OCI-LY3 (cell line): ENCODE data around the gene DSN1.

Experiments
- H2AFZ ChIP-seq: fragments of 200-600, 300-600 bp; shearing (Covaris generic); 2 replicates; pipeline ENCODE4 v1.6.0; 2014; ENCODE audit warnings: antibody characterized with exemption, low read depth, low read length
- H3K27ac ChIP-seq: fragments of 200-600, 300-600 bp; sonication (generic); 2 replicates; pipeline ENCODE4 v1.5.1; 2014; ENCODE audit warnings: mild to moderate bottlenecking, low read length, moderate library complexity, mixed read lengths
- H3K27me3 ChIP-seq: fragments of 200-600, 300-600 bp; sonication (generic); 2 replicates; pipeline ENCODE4 v1.6.1; 2014; ENCODE audit warnings: low read depth, low read length, mixed read lengths
- H3K36me3 ChIP-seq: fragments of 200-600, 300-600 bp; sonication (generic); replicated peaks from 2 replicates; pipeline ENCODE3; 2014; ENCODE audit warnings: low read depth, low read length, mixed read lengths
- H3K4me1 ChIP-seq: fragments of 300-600, 200-600 bp; sonication (generic); 2 replicates; pipeline ENCODE4 v1.6.1; 2014; ENCODE audit warnings: low read length, mixed read lengths
- H3K4me2 ChIP-seq: fragments of 200-600, 300-600 bp; sonication (generic); 2 replicates; pipeline ENCODE4 v1.6.1; 2014; ENCODE audit warnings: low read length, mixed read lengths
- H3K4me3 ChIP-seq: fragments of 300-600, 200-600 bp; sonication (generic); 2 replicates; pipeline ENCODE4 v1.5.1; 2014; ENCODE audit warnings: antibody characterized with exemption, mild to moderate bottlenecking, low read length, moderate library complexity
- H3K79me2 ChIP-seq: fragments of 300-600, 200-600 bp; shearing (Covaris generic); 2 replicates; pipeline ENCODE4 v1.6.1; 2014; ENCODE audit warnings: mild to moderate bottlenecking, low read length, mixed read lengths
- H3K9ac ChIP-seq: fragments of 300-600, 200-600 bp; shearing (Covaris generic); 2 replicates; pipeline ENCODE4 v1.6.0; 2014; ENCODE audit warnings: mild to moderate bottlenecking, low read length, moderate library complexity
- H3K9me3 ChIP-seq: fragments of 200-600, 300-600 bp; shearing (Covaris generic); 2 replicates; pipeline ENCODE4 v1.6.1; 2014; ENCODE audit warnings: low read length, mixed read lengths; ENCODE audit not compliant: insufficient read depth
- H4K20me1 ChIP-seq: fragments of 200-600, 300-600 bp; sonication (generic); 2 replicates; pipeline ENCODE4 v1.6.1; 2016; ENCODE audit warnings: low read length, mixed read lengths; ENCODE audit not compliant: insufficient read depth
- CTCF ChIP-seq: fragments of 200-600, 300-600 bp; sonication (generic); IDR thresholded peaks from 2 replicates; pipeline ENCODE4 v1.5.1; 2014; ENCODE audit warnings: antibody characterized with exemption, low read length, low read depth
- EZH2phosphoT487 ChIP-seq: fragments of 200-600 bp; shearing (Covaris generic); IDR thresholded peaks from 2 replicates; pipeline ENCODE4 v1.6.1; 2018; ENCODE audit warnings: antibody characterized with exemption, mixed run types, low read depth

The DSN1 gene

GRCh38 chr20:36820073-36820472, 46.5 kb upstream of the DSN1 start:
- H3K4me3 ChIP-seq = no peak overlapping the region
- no peak for TF ChIP-seq CTCF
- no peak for TF ChIP-seq EZH2phosphoT487
- H4K20me1 ChIP-seq = no peaks in the 10 kb centered on the region
- no peaks in the 10 kb centered on the region for H3K27me3 ChIP-seq
- H3K27ac ChIP-seq = no peak overlapping the region
- H2AFZ ChIP-seq = no peak overlapping the region
- H3K9me3 ChIP-seq = no peaks in the 10 kb centered on the region
- peaks cover 6% of the 10 kb centered on the region for H3K36me3 ChIP-seq
- no peak overlapping the region for H3K9ac ChIP-seq
- no peaks in the 10 kb centered on the region for H3K4me1 ChIP-seq
- H3K4me2 ChIP-seq = no peak overlapping the region
- no peaks in the 10 kb centered on the region for H3K79me2 ChIP-seq

DNA sequence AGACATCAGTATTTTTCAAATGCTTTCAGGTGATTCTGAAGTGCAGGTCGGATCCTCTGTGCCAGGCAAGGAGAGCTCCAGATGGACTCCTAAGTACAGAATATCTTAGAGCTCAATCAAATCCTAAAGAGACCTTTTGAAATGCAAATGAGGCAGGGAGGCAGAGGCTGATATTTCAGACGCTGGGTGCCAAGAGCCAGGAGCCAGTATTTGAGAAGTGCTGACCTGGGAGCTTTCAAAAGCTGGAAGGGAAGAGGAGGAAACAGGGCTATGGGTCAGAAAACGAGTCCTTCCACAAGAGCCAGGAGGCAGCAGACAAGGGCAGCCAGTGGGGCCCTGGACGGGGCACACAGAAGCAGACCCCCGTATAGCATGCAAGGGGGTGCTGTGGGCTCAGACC, 46.1 kb upstream of the DSN1 start:
- no peaks in the 10 kb centered on the region for H3K4me1 ChIP-seq
- peaks cover 6% of the 10 kb centered on the region for H3K36me3 ChIP-seq
- no peak overlapping the region for H3K4me3 ChIP-seq
- H3K79me2 ChIP-seq = no peaks in the 10 kb centered on the region
- H3K27ac ChIP-seq = no peak overlapping the region
- TF ChIP-seq CTCF (no peak), EZH2phosphoT487 (no peak)
- H3K27me3 ChIP-seq = no peaks in the 10 kb centered on the region
- H4K20me1 ChIP-seq = no peaks in the 10 kb centered on the region
- no peaks in the 10 kb centered on the region for H3K9me3 ChIP-seq
- no peak overlapping the region for H3K4me2 ChIP-seq
- no peak overlapping the region for H3K9ac ChIP-seq
- no peak overlapping the region for H2AFZ ChIP-seq

DNA sequence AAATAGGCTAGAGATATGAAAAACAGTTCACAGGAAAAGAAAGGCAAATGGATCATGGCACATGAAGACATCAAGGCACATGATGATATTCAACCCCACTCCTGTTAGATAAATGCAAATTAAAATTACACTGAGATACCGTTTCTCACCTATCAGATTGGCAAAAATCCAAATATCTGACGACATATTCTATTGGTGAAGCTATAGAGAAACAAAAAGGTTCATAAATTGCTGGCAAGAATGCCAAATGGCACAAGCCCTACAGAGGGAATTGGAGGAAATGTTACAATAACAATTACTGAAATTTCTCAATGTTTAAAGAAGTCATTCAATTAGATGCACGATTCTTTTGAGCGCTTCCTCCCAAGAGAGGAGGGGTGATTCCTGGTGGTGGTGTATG, 45.3 kb upstream of the DSN1 start:
- no peak overlapping the region for H3K27ac ChIP-seq
- no peaks in the 10 kb centered on the region for H4K20me1 ChIP-seq
- H3K27me3 ChIP-seq = no peaks in the 10 kb centered on the region
- no peaks in the 10 kb centered on the region for H3K79me2 ChIP-seq
- peaks cover 6% of the 10 kb centered on the region for H3K36me3 ChIP-seq
- no peak overlapping the region for H3K4me3 ChIP-seq
- H2AFZ ChIP-seq = no peak overlapping the region
- H3K9ac ChIP-seq = no peak overlapping the region
- no peak overlapping the region for H3K4me2 ChIP-seq
- no peaks in the 10 kb centered on the region for H3K4me1 ChIP-seq
- H3K9me3 ChIP-seq = no peaks in the 10 kb centered on the region
- TF ChIP-seq CTCF (no peak), EZH2phosphoT487 (no peak)

DNA sequence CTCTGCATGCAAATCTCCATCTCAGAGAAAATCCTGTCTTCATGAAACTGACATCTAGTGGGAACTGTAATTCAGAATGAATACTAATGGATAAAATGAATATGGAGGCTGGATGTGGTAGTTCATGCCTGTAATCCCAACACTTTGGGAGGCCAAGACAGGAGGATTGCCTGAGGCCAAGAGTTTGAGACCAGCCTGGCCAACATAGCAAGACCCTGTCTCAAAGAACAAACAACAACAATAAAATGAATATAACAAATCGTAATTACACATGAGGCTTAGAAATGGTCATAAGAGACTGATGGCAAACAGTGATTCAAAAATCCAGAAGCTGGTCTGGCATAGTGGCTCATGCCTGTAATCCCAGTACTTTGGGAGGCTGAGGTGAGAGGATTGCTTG, 44.6 kb upstream of the DSN1 start:
- Histone ChIP-seq H3K9ac (no peak overlapping the region), H3K4me2 (no peak overlapping the region), H3K36me3 (peaks cover 6% of the 10 kb centered on the region), H3K4me3 (no peak overlapping the region), H4K20me1 (no peaks in the 10 kb centered on the region), H3K27ac (no peak overlapping the region), H3K4me1 (no peaks in the 10 kb centered on the region), H2AFZ (no peak overlapping the region), H3K79me2 (no peaks in the 10 kb centered on the region), H3K9me3 (no peaks in the 10 kb centered on the region), H3K27me3 (no peaks in the 10 kb centered on the region)
- TF ChIP-seq CTCF = no peak
- TF ChIP-seq EZH2phosphoT487 = no peak
